GM12878 (cell line): ENCODE results near the gene CSH1. TPM values are rescaled to one million over a fixed set of nuclear protein-coding genes. Genes with fewer than 3 reads are reported as not detected.
"Not testable (repeated sequence)": the region's sequence is repeated elsewhere in the genome, so short reads cannot be mapped to it uniquely, and the experiment has no call there.

Experiments used
- ATAC-seq: fragments of 200-7000 bp; cut with Tn5 transposase; 3 replicates; pipeline ENCODE4 v1.9.1; 2020; ENCODE audit warnings: mild to moderate bottlenecking, moderate library complexity
- BruUV-seq: library from RNA; stranded (reverse); fragments of 400-500 nt; replicated peaks from 2 replicates; lab custom pipeline; 2021; lab: Mats Ljungman, UMichigan
- CTCF ChIA-PET: fragments of 300-600 bp; sonication (Branson Sonifier 250); formaldehyde crosslinking; extraction: SDS; loops from one replicate; lab custom pipeline; 2021; ENCODE audit warnings: inconsistent platforms; lab: Yijun Ruan, JAX
- POLR2A ChIA-PET: fragments of 350-600 bp; formaldehyde crosslinking; extraction: SDS; loops from one replicate; lab custom pipeline; 2021; ENCODE audit warnings: inconsistent platforms; lab: Charles Lee
- RAD21 ChIA-PET: fragments of 300-600 bp; sonication (Branson Sonifier 250); formaldehyde crosslinking; loops from one replicate; lab custom pipeline; 2023; ENCODE audit warnings: antibody characterized with exemption; ENCODE audit not compliant: unreplicated experiment; lab: Charles Lee
- SMC1A ChIA-PET: fragments of 300-600 bp; sonication (Branson Sonifier 250); formaldehyde crosslinking; loops from one replicate; lab custom pipeline; 2023; ENCODE audit not compliant: unreplicated experiment, uncharacterized antibody; lab: Charles Lee
- DNase-seq: peaks from one replicate; pipeline ENCODE4 v3.0.0-alpha.2; 2011; ENCODE audit warnings: low read depth, low spot score
- FAIRE-seq: peaks from 3 replicates; lab custom pipeline; 2011; peaks lifted over from hg19 to GRCh38; lab: Jason Lieb, UNC
- H2AFZ ChIP-seq: 2 replicates; pipeline ENCODE4 v1.6.0; 2011; ENCODE audit warnings: low read depth, low read length, control low read depth; ENCODE audit not compliant: control insufficient read depth
- H3K27ac ChIP-seq: 2 replicates; pipeline ENCODE4 v1.5.1; 2011; ENCODE audit warnings: control low read depth; ENCODE audit not compliant: control insufficient read depth, insufficient read depth
- H3K27me3 ChIP-seq, 2 experiments: replicated peaks in 1 of 2; 2 replicates each; pipeline versions ENCODE4 v1.6.0 to v1.6.1; 2011; ENCODE audit warnings: low read length in 1 of 2; ENCODE audit not compliant: control insufficient read depth in 2 of 2, insufficient read depth in 2 of 2
- H3K36me3 ChIP-seq, 2 experiments: 2 replicates each; pipeline ENCODE4 v1.5.1; 2011; ENCODE audit warnings: low read length in 1 of 2; ENCODE audit not compliant: control insufficient read depth in 2 of 2, insufficient read depth in 2 of 2
- H3K4me1 ChIP-seq: 2 replicates; pipeline ENCODE4 v1.6.1; 2011; ENCODE audit warnings: mild to moderate bottlenecking, low read length, moderate library complexity, mixed read lengths; ENCODE audit not compliant: control insufficient read depth, insufficient read depth
- H3K4me2 ChIP-seq: 2 replicates; pipeline ENCODE4 v1.6.0; 2011; ENCODE audit warnings: control low read depth; ENCODE audit not compliant: control insufficient read depth, insufficient read depth
- H3K4me3 ChIP-seq: fragments of 200-600 bp; sonication (generic); 2 replicates; pipeline ENCODE4 v1.5.1; 2016
- H3K79me2 ChIP-seq: 2 replicates; pipeline ENCODE4 v1.6.0; 2011; ENCODE audit warnings: low read length; ENCODE audit not compliant: control insufficient read depth, insufficient read depth
- H3K9ac ChIP-seq: 2 replicates; pipeline ENCODE4 v1.8.0; 2011; ENCODE audit warnings: low read length, control low read depth, mixed read lengths; ENCODE audit not compliant: control insufficient read depth, insufficient read depth
- H3K9me3 ChIP-seq: replicated peaks from 3 replicates; pipeline ENCODE4 v1.5.1; 2011; ENCODE audit warnings: mild to moderate bottlenecking, low read length; ENCODE audit not compliant: control insufficient read depth, insufficient read depth
- H4K20me1 ChIP-seq: 2 replicates; pipeline ENCODE4 v1.6.0; 2011; ENCODE audit not compliant: control insufficient read depth, insufficient read depth
- MEF2B ChIP-seq: fragments of 450-650 bp; IDR thresholded peaks from 2 replicates; pipeline ENCODE4 v1.6.1; 2018; ENCODE audit warnings: mild to moderate bottlenecking, moderate library complexity; ENCODE audit not compliant: partially characterized antibody, poor library complexity, severe bottlenecking
- whole genome bisulfite sequencing: methylation state at CpG from one replicate; pipeline ENCODE4 v1.1.6; 2016; ENCODE audit warnings: low lambda C conversion rate; ENCODE audit not compliant: insufficient replicate concordance, insufficient coverage; ENCODE audit errors: missing lambda C conversion rate; 5-methylcytosine and 5-hydroxymethylcytosine counted together
- in situ Hi-C: fragments of 300-500 bp; cut with MboI; formaldehyde crosslinking; loops from 9 replicates; pipeline ENCODE4 v1.14.3; 2018; ENCODE audit warnings: mixed read lengths
- intact Hi-C: fragments of 100-400 bp; cut with micrococcal nuclease; formaldehyde crosslinking; loops from one replicate; pipeline ENCODE4 v1.14.2; 2022; ENCODE audit not compliant: unreplicated experiment
- polyA plus RNA-seq, 11 experiments: library from polyadenylated mRNA; depleted of rRNA in 4 of 11; unstranded in 6 of 11; stranded (reverse) in 5 of 11; fragments of >200 nt; fragmentation: Nextera tagmentation in 4 of 11; fragmentation: Illumina TruSeq in 1 of 11; extraction: Ambion mirVana in 4 of 11; extraction: Trizol in 1 of 11; gene quantifications; 1 replicate in 1 of 11; 2 replicates in 10 of 11; pipeline versions ENCODE4 v1.2.1 to v1.2.3, GENCODE V29; 2011 to 2016; ENCODE audit warnings: inconsistent platforms in 2 of 11, missing spikeins in 2 of 11, low read depth in 1 of 11
- total RNA-seq, 4 experiments: library from RNA; depleted of rRNA in 3 of 4; stranded (reverse); fragments of >200 nt in 3 of 4; fragmentation: Illumina TruSeq in 1 of 4; extraction: Trizol in 1 of 4; gene quantifications; 2 replicates each; pipeline versions ENCODE4 v1.2.1 to v1.2.3, GENCODE V29; 2013 to 2021

CSH1 gene
- total and polyA plus RNA-seq, 10 of the 15 experiments (the other 5 are each of a cell fraction or from before 2014, with no cell fraction given) = not detected

- TF ChIP-seq MEF2B = peak; percentile 61
- POLR2A ChIA-PET, FAIRE-seq: not testable (repeated sequence)
These were observed 22.2 kb downstream of the CSH1 start for GRCh38 chr17:63874061-63874626.

GRCh38 chr17:63873577-63873976, 22.8 kb downstream of the CSH1 start, which contains the start of gene CSH2:
Gene CSH2 (minus strand): TSS chr17:63873677. CDS start chr17:63873614, 63 bp downstream.
- POLR2A ChIA-PET, DNase-seq: not testable (repeated sequence)

More at GRCh38 chr17:63874061-63874626, 22.2 kb downstream of the CSH1 start:
- H2AFZ ChIP-seq, intact Hi-C loops, RAD21 ChIA-PET, H3K27me3 ChIP-seq, DNase-seq, H3K4me1 ChIP-seq, H3K79me2 ChIP-seq, H3K27ac ChIP-seq, BruUV-seq, H3K36me3 ChIP-seq, H3K9ac ChIP-seq, in situ Hi-C loops, H4K20me1 ChIP-seq, H3K9me3 ChIP-seq, H3K4me2 ChIP-seq, H3K4me3 ChIP-seq: not testable (repeated sequence)
- peak; percentile 94 for ATAC-seq
- 23% methylated on average over 6 of the region's 8 CpGs for WGBS
- SMC1A ChIA-PET = interaction anchor here (0.6 kb wide), 1 partner anchor 74 kb away, joined by 3 read pairs; no protein-coding TSS in a partner anchor
- CTCF ChIA-PET = interaction anchor here (0.6 to 1.4 kb wide), 5 partner anchors 8 to 259 kb away, joined by 3 to 6 read pairs (median 4); no protein-coding TSS in a partner anchor

GRCh38 chr17:63871646-63872365, 24.6 kb downstream of the CSH1 start:
- DNase-seq, H3K27me3 ChIP-seq, RAD21 ChIA-PET, H3K4me3 ChIP-seq, in situ Hi-C loops, H3K79me2 ChIP-seq, ATAC-seq, H3K36me3 ChIP-seq, H3K27ac ChIP-seq, SMC1A ChIA-PET, FAIRE-seq, H3K9me3 ChIP-seq, H3K4me1 ChIP-seq, H4K20me1 ChIP-seq, BruUV-seq, intact Hi-C loops, H2AFZ ChIP-seq, CTCF ChIA-PET, H3K9ac ChIP-seq, H3K4me2 ChIP-seq: not testable (repeated sequence)
- WGBS = 75% methylated on average over 11 of the region's 15 CpGs
- POLR2A ChIA-PET = interaction anchor here (0.7 kb wide), 1 partner anchor 28 kb away, joined by 3 read pairs; no protein-coding TSS in a partner anchor

More at GRCh38 chr17:63873577-63873976, 22.8 kb downstream of the CSH1 start, which contains the start of gene CSH2:
- SMC1A ChIA-PET, H2AFZ ChIP-seq, H3K36me3 ChIP-seq, H3K27me3 ChIP-seq, H3K4me1 ChIP-seq, H3K4me2 ChIP-seq, BruUV-seq, H4K20me1 ChIP-seq, H3K79me2 ChIP-seq, ATAC-seq, RAD21 ChIA-PET, in situ Hi-C loops, intact Hi-C loops, H3K9ac ChIP-seq, H3K27ac ChIP-seq, H3K4me3 ChIP-seq, FAIRE-seq, H3K9me3 ChIP-seq: not testable (repeated sequence)
- CTCF ChIA-PET = interaction anchor here (1.1 kb wide), 1 partner anchor 14 kb away, joined by 3 read pairs; no protein-coding TSS in a partner anchor
- 39% methylated on average over 5 of the region's 7 CpGs for WGBS
